NCI-H1694 (cell line): ENCODE data around the gene FAM117B.
"Not testable (repeated sequence)": the region's sequence is repeated elsewhere in the genome, so short reads cannot be mapped to it uniquely, and the experiment has no call there.

Experiments used
- DNase-seq: peaks from one replicate; lab custom pipeline; 2025; lab: John Stamatoyannopoulos, UW

The FAM117B gene

DNA sequence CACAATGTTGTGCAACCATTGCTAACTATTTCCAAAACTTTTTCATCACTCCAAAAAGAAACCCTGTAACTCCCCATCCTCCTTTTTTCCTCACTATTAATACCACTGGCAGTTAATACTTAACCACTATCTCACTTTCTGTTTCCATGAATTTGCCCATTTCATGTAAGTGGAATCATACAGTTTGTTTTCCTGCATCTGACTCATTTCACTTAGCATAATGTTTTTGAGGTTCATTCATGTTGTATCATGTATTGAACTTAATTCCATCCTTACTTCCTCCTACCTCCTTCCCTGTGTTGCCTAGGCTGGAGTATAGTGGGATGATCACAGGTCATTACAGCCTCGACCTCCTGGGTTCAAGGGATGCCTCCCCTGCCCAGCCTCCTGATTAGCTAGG lies 68.3 kb downstream of the FAM117B start:
- DNase-seq: no peak

DNA sequence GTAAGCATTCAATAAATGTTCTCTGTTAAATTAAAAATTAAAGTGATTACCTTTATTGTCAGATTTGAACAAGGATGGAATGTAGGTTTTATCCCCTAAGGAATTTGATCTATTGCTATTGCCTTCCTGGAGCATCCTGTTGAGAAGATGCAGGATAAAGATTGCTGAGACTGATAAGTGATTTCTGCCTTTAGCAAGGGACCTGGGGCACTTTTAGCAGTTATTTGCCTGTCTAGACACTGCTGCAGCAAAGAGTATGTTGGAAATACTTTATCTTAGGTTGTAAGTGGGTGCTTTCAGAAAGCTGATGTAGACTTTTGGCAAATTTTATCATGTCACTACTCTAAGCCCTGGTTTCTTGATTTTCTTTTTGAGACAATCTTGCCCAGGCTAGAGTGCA lies 69.5 kb downstream of the FAM117B start:
- DNase-seq: no peak

DNA sequence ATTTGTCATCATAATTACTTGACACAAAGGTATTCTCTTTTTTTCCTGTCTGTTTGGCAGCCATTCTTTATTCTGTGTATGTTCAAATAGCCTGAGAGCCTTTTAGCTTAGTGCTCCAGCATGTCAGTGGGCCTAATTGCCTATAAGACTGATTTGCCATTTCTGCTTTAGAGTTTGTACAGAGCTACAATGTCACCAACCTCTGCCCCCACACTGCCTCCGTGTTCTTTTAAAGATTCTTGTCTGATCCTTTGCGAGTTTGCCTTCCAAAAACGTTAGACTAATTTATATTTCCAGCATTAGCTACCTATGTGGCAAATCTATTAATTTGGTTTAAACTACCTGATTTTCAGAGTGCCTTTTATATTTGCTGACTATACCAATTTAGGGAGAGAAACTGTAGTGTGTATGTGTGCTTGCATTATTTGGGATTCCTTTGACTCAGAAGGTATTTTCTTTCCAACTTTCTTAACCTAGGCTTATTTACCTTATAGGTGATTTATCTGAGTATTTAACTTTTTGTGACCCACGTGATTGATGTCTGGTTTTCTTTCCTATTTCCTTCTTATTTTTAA lies 70.8 kb downstream of the FAM117B start:
- no peak for DNase-seq

DNA sequence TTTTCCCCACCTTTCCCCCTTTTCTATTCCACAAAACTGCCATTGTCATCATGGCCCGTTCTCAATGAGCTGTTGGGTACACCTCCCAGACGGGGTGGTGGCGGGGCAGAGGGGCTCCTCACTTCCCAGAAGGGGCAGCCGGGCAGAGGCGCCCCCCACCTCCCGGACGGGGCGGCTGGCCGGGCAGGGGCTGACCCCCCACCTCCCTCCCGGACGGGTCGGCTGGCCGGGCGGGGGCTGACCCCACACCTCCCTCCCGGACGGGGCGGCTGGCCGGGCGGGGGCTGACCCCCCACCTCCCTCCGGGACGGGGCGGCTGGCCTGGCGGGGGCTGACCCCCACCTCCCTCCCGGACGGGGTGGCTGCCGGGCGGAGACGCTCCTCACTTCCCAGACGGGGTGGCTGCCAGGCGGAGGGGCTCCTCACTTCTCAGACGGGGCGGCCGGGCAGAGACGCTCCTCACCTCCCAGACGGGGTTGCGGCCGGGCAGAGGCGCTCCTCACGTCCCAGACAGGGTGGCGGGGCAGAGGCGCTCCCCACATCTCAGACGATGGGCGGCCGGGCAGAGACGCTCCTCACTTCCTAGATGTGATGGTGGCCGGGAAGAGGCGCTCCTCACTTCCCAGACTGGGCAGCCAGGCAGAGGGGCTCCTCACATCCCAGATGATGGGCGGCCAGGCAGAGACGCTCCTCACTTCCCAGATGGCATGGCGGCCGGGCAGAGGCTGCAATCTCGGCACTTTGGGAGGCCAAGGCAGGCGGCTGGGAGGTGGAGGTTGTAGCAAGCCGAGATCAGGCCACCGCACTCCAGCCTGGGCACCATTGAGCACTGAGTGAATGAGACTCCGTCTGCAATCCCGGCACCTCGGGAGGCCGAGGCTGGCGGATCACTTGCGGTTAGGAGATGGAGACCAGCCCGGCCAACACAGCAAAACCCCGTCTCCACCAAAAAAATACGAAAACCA lies 80.5 kb downstream of the FAM117B start:
- DNase-seq: not testable (repeated sequence)

DNA sequence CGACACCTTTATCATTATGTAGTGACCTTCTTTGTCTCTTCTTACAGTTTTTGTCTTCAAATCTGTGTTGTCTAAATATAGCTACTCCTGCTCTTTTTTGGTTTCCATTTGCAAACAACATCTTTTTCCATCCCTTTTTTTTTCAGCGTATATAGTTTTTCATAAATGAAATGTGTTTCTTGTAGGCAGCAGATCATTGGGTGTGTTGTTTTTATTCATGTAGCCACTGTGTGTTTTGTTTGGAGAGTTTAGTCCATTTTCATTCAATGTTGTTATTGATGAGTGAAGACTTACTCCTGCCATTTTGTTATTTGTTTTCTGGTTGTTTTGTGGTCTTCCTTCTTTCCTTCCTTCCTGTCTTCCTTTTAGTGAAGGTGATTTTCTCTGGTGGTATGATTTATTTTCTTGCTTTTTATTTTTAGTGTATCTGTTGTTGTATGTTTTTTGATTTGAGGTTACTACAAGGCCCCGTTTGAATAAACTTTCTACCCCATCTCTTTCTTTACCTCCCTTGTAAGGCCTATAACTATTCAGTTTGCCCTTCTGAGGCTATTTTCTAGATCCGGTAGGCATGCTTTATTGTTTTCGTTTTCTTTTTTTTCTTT lies 81.4 kb downstream of the FAM117B start:
- no peak for DNase-seq

DNA sequence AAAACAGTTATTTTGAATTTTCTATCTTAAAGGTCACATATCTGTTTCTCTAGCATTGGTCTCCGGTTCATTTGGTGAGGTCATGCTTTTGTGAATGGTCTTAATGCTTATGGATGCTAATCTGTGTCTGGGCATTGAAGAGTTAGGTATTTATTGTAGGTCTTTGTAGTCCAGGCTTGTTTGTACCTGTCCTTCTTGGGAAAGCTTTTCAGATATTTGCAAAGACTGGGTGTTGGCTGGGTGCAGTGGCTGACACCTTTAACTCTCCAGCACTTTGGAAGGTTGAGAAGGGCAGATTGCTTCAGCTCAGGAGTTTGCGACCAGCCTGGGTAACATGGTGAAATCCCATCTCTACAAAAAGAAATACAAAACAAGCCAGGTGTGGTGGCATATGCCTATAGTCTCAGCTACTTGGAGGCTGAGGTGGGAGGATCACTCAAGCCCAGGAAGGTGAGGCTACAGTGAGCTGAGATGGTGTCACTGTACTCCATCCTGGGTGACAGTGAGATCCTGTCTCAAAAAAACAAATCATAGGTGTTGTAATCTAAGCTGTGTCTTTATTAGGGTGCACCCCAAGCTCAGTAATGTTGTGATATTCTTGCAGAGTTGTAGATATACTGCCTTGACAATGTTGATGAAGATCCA lies 82.3 kb downstream of the FAM117B start:
- no peak for DNase-seq

DNA sequence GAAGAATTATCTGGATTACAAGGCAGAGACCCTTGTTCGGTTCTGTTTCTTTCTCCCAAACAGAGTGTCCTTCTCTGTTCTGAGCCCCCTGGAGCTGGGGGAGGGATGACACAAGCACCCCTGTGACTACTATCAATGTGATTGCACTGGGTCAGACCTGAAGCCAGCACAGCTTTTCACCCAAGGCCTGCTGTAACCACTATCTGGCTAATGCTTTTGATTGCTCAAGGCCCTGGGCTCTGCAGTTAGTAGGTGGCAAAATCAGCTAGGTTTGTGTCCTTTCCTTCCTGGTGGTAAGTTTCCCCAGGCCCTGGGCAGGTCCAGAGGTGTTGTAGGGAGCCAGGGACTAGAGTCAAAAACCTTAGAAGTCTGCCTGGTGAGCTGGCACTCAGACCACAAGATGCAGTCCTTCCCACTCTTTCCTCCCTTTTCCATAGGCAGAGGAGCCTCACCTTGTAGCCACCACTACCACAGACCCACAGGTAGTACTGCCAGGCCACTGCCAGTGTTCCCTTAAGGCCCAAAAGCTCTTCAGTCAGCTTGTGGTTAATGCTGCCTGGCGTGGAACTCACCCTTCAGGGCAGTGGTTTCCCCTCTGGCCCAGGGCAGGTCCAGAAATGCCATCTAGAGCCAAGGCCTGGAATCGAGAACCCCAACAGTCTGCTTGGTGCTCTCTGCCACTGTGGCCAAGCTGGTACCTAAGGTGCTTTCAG lies 83.0 kb downstream of the FAM117B start:
- no peak for DNase-seq

DNA sequence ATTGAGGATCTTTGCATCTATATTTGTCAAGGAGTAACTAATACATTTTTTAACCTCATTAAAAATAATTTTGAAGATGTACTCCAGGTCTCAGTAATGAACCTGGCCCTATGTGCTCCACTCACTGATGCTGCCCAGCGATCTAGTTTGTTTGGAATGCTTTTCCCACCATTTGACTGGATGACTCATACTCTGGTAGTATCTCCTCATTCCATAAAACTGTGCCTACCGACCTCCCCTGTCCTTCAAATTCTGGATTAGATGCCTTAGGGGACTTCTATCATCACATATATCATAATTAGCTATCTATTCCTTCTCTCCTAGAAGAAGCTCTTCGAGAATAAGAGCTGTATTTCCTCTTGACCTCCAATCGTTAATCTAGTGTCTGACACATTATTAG lies 83.8 kb downstream of the FAM117B start:
- no peak for DNase-seq

DNA sequence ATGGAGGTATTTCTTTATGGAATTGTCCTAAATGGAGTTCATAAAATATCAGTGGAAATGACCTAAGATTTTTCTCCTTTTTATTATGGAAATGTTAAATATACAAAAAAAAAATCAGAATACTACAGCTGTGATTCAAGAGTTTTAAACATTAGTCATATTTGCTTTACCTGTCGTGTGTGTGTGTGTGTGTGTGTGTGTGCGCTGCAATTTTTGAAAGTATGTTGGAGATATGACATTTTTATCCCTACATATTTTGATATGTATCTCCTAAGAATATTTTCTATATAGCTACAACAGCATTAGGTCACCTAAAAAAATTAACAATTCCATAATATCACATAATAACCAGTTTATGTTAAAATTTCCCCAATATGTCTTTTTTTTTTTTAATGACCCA lies 85.5 kb downstream of the FAM117B start:
- DNase-seq: no peak

DNA sequence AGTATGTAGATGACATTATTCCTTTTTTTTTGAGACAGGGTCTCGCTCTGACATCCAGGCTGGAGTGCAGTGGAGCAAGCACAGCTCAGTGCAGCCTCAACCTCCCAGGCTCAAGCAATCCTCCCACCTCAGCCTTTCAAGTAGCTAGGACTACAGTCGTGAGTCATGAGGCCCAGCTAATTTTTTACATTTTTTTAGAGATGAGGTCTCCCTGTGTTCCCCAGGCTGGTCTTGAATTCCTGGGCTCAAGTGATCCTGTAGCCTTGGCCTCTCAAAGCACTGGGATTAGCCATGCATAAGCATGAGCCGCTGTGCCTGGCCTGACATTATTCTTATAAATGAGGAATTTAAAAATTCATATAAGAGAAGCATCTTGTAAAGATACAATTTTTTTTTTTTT lies 86.9 kb downstream of the FAM117B start:
- no peak for DNase-seq

DNA sequence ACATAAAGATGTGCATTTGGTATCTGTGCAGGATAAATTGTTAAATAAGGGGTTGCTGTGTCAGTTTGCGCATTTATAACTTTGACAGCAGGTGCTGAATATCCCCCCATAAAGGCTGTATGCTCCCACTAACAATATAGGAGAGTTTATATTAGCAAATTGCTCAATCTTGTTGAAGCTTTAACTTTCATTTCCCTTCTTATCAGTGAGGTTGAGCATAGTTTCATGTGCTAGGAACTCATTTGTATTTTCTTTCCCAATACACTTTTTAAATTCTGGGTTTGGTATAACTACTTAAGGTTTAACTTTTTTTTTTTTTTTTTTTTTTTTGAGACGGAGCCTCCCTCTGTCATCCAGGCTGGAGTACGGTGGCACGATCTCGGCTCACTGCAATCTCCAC lies 89.0 kb downstream of the FAM117B start:
- DNase-seq: no peak

DNA sequence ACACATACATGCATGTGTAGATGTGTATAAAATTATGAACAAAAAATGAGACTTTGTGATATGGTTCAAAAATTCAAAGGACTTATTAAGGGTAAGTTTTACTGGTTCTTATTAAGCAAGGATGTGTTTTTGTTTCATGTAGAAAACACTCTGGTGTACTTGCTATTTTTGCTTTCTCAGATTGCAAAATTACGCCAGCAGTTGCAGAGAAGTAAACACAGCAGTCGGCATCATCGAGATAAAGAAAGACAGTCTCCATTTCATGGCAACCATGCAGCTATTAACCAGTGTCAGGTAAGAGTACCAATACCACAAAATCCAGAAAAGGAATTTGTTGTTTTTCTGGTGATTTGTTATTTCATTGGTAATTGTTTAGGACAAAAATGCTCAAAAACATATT lies 91.3 kb downstream of the FAM117B start:
- DNase-seq: no peak

DNA sequence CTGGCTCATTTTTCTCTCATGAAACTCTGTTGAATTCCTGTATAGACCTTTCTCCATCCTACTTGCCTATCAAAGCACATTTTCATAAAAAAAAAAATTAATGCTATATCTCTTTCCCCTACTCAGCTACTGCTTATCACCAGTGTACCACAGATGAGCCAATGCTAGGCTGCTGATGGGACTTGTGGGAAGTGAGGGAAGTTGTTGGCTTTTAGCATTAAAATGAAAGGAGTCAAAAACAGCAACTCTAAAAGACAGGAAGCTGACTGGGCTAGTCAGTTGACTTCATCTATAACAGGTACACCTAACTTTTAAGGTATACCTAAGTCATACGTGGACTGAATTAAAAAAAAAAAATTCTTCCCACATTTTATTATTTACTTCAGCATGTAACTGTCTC lies 102.1 kb downstream of the FAM117B start:
- DNase-seq: no peak

DNA sequence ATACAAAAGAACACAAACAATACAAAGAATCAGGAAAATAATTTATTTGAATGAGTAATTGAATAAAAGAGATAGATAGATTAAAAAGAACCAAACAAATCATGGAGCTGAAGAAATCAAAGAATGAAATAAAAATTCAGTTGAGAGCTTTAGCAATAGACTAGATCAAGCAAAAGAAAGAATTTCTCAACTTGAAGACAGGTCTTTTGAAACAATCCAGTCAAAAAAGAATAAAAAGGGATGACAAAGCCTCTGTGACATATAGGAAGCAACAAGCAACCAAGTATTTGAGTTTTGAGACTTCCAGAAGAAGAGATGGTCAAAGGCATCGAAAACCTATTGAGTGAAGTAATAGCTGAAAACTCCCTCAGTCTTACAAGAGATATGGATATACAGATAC lies 108.8 kb downstream of the FAM117B start:
- no peak for DNase-seq

DNA sequence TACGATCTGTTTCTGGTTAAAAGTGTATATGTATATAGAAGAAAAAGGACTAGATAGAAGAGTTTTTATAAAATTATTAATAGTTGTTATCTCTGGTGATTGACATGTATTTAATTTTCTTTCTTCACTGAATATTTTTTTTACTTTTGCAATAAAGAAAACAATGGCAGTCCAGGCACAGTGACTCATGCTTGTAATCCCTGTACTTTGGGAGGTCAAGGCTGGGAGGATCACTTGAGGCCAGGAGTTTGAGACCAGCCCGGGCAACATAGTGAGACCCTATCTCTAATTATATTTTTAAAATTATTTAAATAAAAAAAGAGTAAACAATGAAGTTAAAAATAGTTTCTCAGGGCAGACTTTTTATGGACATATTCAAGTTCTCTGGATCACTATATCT lies 114.7 kb downstream of the FAM117B start:
- DNase-seq: no peak

DNA sequence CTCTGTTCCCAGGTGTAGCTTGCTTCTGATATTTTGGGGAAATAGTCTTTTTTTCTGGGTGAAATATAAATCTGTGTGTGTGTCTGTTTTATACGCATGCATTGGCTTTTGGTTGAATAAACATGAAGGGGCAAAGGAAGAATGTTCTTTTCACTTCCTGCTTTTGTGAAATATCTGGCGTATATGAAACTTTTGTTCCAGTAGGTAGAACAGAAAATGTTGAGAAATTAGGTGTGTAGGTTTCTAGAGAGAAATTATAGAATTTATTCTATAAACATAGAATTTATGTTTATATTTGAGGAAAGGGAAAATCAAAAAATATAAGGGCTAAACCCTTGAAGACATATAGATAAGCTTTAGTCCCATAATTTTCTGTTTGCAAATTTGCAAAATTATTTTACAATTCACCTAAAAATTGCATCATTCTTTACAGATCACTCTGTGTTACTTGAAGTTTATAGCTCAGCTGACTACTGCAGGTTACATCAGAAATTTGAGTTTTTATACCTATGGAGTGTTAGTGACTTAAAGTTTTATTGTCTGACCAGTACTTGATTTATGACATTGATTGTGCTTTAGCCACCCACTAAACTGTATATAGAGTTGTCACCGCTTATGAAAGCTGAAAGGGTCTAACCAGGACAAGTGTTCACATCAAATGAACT lies 116.1 kb downstream of the FAM117B start:
- no peak for DNase-seq

DNA sequence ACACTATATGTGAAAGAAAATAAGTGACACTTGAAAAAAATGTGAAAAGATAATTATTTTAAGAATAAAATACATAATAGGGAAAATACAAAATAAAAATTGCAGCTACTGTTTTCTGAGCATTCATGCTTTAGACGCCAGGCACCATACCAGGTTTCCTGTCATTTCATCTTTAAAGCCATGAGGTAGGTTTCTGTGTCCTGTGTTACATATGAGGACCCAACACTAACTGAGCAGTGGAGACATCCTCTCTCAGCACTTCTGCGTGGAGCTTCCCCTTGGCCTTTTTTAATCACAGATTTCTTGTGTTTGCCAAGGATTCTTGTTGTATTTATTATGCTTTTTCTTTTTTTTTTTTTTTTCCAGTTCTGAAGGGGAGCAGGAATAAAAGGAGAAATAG lies 117.3 kb downstream of the FAM117B start:
- DNase-seq: no peak

DNA sequence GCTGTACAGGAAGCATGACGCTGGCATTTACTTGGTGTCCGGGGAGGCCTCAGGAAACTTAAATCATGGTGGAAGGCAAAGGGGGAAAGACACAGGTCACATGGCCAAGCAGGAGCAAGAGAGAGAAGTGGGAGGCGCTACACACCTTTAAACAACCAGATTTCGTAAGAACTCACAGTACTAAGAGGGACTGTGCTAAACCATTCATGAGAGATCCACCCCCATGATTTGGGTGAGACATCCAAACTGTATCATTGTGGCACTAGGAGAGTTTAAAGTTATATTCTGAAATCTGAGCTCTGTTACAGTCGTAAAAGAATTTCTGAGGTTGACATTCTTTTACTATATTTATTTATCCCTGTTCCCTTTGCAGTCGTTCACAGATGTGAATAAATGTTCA lies 120.2 kb downstream of the FAM117B start:
- DNase-seq: no peak

DNA sequence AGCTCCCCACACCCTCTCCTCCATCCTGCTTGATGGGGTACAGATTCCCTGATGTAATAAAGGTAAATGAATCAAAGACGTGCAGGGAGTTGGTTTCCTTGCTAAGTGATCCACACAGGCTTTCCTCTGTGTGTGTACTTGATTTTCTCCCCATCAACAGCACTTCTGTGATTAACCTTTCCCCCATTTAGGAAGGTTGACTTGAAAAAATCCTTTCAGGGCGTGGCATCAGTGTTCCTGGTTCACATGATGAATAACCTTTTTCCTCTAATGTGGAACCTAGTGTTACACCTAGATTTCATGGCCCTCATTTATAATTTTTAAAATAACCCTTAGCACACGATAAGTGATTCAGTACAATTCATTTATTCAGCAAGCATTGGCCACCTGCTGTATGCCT lies 121.8 kb downstream of the FAM117B start:
- DNase-seq: no peak

DNA sequence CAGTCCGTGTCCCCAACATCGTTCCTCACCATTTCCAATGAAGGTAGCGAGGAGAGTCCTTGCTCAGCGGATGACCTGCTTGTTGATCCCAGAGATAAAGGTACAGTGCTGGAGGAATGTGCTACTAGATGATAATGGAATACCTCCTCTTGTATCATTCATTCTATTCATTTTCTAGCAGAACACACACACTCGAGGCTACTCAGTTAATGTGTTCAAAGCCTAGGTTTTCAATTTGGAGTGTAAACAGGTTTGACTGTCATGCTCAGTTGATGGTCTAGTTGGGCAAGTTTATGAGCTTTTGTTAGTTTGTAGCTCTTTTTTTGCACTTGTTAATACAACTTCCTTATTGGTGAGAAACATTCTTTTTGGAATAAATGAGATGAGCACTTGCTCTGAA lies 122.6 kb downstream of the FAM117B start:
- DNase-seq: no peak

DNA sequence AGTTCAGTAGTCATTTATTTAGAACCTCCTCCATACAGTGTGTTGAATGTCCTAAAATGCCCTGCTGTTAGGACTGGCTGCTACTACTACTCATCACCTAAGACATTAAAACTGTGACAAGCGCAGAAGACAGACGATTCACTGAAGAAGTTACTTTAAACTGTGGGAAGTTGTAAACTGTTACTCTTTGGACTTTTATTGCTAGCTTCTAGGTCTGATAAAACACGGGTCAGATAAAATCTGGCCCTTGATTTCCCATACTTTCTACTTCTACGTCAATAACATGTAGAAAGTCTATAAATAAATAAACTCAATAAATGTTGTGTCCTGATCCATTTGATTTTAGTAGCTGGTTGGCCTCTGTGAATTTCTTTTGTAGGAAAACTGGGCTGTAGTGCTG lies 123.4 kb downstream of the FAM117B start:
- no peak for DNase-seq

DNA sequence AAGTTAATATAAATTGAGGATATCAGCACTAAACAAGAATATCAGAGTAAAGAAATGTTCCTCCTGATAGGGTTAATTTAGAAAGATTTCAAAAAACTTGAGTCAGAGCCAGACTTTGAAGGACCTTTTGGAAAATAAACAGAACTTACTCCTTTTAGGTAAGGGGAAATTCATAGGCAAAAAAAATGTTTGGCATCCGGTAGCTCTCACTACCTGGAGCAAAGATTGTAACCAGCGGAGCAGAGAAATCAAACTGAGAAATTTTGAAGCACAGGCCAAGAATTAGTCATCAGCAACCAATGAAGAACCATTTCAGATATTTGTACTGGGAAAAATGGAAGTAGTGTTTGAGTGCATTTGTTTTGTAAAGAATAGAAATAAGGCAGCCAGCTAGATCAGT lies 123.8 kb downstream of the FAM117B start:
- no peak for DNase-seq
